Ishikawa (cell line): ENCODE data around the gene GATAD2A.

ENCODE experiments used
- NFIC ChIP-seq: IDR thresholded peaks from 2 replicates; pipeline ENCODE4 v1.6.1; 2012
- YY1 ChIP-seq: IDR thresholded peaks from 2 replicates; pipeline ENCODE4 v1.6.1; 2012; ENCODE audit warnings: low read depth

GRCh38 chr19:19417046-19417445 is 11.6 kb downstream of the GATAD2A start:
- TF ChIP-seq NFIC (no peak), YY1 (no peak)
